Ectodermal cell (in vitro differentiated cells): ENCODE results near the gene OTX2.

Experiments
- H3K27ac ChIP-seq: 2 replicates; pipeline ENCODE4 v1.7.0; 2013; ENCODE audit warnings: mild to moderate bottlenecking, low read depth, low read length; ENCODE audit not compliant: insufficient read depth, poor library complexity, severe bottlenecking
- H3K27me3 ChIP-seq: 2 replicates; pipeline ENCODE4 v1.7.0; 2013; ENCODE audit warnings: mild to moderate bottlenecking, low read length; ENCODE audit not compliant: insufficient read depth, control insufficient read depth, poor library complexity, severe bottlenecking
- H3K36me3 ChIP-seq: one replicate; pipeline ENCODE4 v1.7.0; 2013; ENCODE audit warnings: low read length; ENCODE audit not compliant: control insufficient read depth, insufficient read depth
- H3K4me1 ChIP-seq: one replicate; pipeline ENCODE4 v1.7.0; 2013; ENCODE audit warnings: low read length; ENCODE audit not compliant: control insufficient read depth, insufficient read depth
- H3K4me3 ChIP-seq: 2 replicates; pipeline ENCODE4 v1.7.0; 2013; ENCODE audit warnings: low read depth, low read length, control low read depth; ENCODE audit not compliant: insufficient read depth
- H3K9me3 ChIP-seq: 2 replicates; pipeline ENCODE4 v1.7.0; 2013; ENCODE audit warnings: mild to moderate bottlenecking, low read length, moderate library complexity; ENCODE audit not compliant: control insufficient read depth
- WGBS, 2 experiments: methylation state at CpG; one replicate each; pipeline ENCODE4 v1.1.7; 2013; ENCODE audit warnings: missing lambda C conversion rate in 2 of 2; 5-methylcytosine and 5-hydroxymethylcytosine counted together

The OTX2 gene

DNA sequence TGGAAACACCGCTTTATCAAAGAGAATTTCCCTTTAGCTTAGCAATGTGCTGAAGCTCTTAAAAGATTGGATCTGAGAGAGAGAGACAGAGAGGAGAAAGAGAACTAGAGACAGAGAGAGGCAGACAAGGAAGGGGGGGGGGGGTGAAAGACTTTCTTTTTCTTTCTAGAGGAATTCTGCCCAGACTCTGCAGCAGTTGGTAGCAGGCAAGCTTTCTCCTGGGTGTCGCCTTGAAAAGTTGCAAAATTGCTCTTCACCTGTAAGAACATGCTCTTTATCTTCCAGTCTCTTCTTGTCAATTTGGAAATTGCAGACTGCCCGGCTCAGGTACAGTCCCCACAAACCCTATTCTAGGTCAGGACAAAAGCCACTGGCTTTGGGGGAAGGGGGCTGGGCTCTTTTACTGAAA is 2.9 kb upstream of the OTX2 start:
- H3K36me3 ChIP-seq: no peaks in the 10 kb centered on the region
- 0% methylated on average over 3 of the region's 3 CpGs for WGBS, 2 experiments
- H3K27me3 ChIP-seq: peaks cover 100% of the 10 kb centered on the region
- peaks cover 28% of the 10 kb centered on the region for H3K4me1 ChIP-seq
- H3K9me3 ChIP-seq: no peaks in the 10 kb centered on the region
- H3K4me3 ChIP-seq: peak overlapping the region; percentile 83
- H3K27ac ChIP-seq: no peak overlapping the region

DNA sequence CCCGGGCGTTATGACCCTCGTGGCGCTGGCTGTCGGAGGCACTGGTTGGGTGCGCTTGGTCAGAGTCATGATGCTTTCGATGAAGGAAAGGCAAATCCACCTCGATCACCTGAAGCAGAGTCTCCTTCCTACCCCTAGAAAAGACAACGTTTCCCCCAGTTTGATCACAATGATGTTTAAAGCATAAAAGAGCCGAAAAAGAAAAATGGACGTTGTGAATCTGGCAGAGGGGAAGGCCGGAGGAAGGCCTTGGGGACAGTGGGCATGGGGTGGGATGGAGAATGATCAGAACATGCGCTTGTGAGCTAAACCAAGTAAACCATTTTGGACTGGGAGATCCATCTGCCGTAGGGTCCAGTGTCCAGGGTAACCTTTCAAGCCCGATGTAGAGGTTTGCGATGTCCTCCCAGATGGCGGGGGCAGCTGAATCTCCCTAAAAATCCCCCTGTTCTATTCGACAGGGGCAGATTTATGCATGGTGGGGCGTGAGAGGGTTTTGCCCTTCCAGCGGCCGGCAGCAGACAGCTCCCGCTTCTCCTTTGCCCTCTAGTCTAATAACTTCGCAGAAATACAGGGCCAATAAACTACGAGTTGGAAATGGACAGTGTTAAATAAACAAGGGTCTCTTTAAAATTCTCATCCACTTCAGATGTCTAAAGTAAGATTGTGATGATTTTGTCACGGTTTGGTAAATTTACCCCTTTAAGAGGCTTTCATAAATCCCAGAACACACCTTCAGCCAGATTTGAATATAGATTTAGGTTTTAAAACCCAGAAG is 2.3 kb upstream of the OTX2 start:
- H3K27ac ChIP-seq: no peak overlapping the region
- H3K4me3 ChIP-seq: peak overlapping the region; percentile 83
- WGBS, 2 experiments: 2 to 3% methylated on average over 22 to 25 of the region's 25 CpGs
- H3K36me3 ChIP-seq: no peaks in the 10 kb centered on the region
- H3K9me3 ChIP-seq: no peaks in the 10 kb centered on the region
- peaks cover 100% of the 10 kb centered on the region for H3K27me3 ChIP-seq
- peaks cover 28% of the 10 kb centered on the region for H3K4me1 ChIP-seq

DNA sequence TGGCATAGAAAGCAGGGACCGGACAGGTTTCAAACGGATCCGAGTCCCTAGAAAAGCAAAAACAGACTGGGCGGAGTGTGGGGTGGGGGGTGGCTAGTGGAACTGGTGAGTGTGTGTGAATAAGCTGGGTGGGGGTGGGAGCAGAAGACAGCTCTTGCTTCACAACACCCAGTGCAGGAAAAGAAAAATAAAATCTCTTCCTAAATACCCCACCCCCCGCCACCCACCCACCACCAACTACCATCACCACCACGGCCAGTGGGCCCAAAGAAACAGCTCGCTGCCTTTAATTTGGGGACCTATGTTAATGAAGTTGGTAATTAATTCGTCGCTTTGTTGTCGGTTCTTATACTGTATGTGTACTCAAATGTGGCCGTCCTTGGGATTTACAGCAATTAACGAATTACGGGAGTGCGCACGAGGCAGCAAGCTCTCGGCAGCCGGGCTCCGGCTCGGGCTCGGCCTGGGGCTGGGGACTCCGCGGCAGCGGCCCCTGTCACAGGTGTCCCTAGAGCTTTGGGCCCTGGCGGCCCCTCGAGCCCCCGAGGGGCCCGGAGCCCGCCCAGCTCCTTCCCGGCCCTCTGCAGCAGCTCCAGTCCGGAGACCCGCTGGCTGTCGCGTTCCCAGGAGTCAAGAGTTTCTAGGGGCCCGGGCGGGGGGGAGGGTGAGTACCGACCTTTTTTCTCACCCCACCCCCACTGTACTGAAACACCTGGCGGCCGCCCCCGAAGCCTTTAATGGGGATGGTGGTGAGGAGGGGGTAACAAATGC is 1.5 kb upstream of the OTX2 start:
- Histone ChIP-seq H3K36me3 (no peaks in the 10 kb centered on the region), H3K9me3 (no peaks in the 10 kb centered on the region), H3K27me3 (peaks cover 100% of the 10 kb centered on the region), H3K4me3 (peak overlapping the region; percentile 83), H3K4me1 (peaks cover 23% of the 10 kb centered on the region), H3K27ac (no peak overlapping the region)
- 1% methylated on average over 33 to 37 of the region's 39 CpGs for WGBS, 2 experiments

GRCh38 chr14:56810836-56811592 is 735 bp upstream of the OTX2 start:
- peak overlapping the region; percentile 83 for H3K4me3 ChIP-seq
- 2% methylated on average over 27 to 31 of the region's 31 CpGs for WGBS, 2 experiments
- peaks cover 19% of the 10 kb centered on the region for H3K4me1 ChIP-seq
- no peaks in the 10 kb centered on the region for H3K9me3 ChIP-seq
- no peaks in the 10 kb centered on the region for H3K36me3 ChIP-seq
- no peak overlapping the region for H3K27ac ChIP-seq
- peaks cover 100% of the 10 kb centered on the region for H3K27me3 ChIP-seq

GRCh38 chr14:56809270-56810146 is 771 bp downstream of the OTX2 start:
- Histone ChIP-seq H3K27me3 (peaks cover 100% of the 10 kb centered on the region), H3K4me1 (peaks cover 20% of the 10 kb centered on the region), H3K9me3 (no peaks in the 10 kb centered on the region), H3K4me3 (peak overlapping the region; percentile 83), H3K36me3 (peaks cover 7% of the 10 kb centered on the region), H3K27ac (peak overlapping the region; percentile 69)
- WGBS, 2 experiments: 0 to 1% methylated on average over 62 to 63 of the region's 63 CpGs

DNA sequence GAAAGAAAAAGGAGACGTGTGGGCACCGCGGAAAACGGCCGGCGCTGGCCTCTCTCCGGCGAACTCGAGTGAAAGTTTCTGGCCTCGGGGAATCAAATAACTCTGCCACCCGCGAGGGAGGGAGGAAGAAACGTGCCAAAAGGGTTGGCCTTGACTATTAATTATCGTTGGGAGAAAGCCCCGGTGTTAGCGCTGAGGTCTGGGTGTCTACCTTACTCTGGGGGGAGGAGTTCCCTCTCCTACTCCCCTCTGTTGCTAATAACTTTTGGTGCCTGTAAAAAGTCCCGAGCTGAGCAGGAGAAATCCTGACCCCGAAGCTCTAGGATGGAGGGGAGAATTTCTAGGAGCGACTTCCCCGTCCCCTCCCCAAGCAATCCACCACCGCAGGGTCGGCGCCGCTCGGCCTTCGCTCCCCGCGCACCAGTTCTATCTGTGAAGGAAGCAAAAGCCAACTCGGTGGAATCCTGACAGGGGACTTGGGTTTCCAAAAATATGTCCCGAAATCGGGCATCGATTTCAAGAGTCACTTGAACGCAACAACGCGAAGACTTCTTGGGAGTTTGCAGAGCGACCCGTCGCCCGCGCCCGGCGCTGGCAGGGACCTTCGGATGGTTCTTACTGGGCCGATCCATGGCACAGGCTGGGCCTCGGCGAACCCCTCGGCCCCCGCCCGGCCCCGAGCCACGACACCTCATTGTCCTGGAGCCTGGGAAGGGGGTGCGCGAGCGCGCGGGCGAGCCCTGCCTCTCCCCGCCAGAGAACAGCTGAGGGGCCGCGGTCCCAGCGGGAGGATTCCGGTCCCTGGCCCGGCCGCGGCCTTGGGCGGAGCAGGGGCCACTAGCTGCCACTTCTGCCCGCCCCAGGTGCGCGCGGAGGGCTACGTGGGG is 1.7 kb downstream of the OTX2 start:
- WGBS, 2 experiments: 0% methylated on average over 68 to 71 of the region's 71 CpGs
- peaks cover 100% of the 10 kb centered on the region for H3K27me3 ChIP-seq
- H3K9me3 ChIP-seq: no peaks in the 10 kb centered on the region
- peaks cover 17% of the 10 kb centered on the region for H3K4me1 ChIP-seq
- H3K4me3 ChIP-seq: peak overlapping the region; percentile 83
- peaks cover 12% of the 10 kb centered on the region for H3K36me3 ChIP-seq
- H3K27ac ChIP-seq: peak overlapping the region; percentile 69

- H3K4me3 ChIP-seq: peak overlapping the region; percentile 83
- H3K36me3 ChIP-seq: peaks cover 12% of the 10 kb centered on the region
- 0 to 1% methylated on average over 13 to 16 of the region's 16 CpGs for WGBS, 2 experiments
- H3K27ac ChIP-seq: peak overlapping the region; percentile 69
- no peaks in the 10 kb centered on the region for H3K9me3 ChIP-seq
- H3K4me1 ChIP-seq: peaks cover 13% of the 10 kb centered on the region
- peaks cover 100% of the 10 kb centered on the region for H3K27me3 ChIP-seq
Measured at GRCh38 chr14:56808110-56808382, 2.2 kb downstream of the OTX2 start.

- H3K4me3 ChIP-seq: peak overlapping the region; percentile 83
- H3K27me3 ChIP-seq: peaks cover 100% of the 10 kb centered on the region
- WGBS, 2 experiments: 0 to 1% methylated on average over 38 to 39 of the region's 39 CpGs
- peak overlapping the region; percentile 69 for H3K27ac ChIP-seq
- H3K36me3 ChIP-seq: peaks cover 17% of the 10 kb centered on the region
- no peaks in the 10 kb centered on the region for H3K9me3 ChIP-seq
- peaks cover 9% of the 10 kb centered on the region for H3K4me1 ChIP-seq
Measured at GRCh38 chr14:56807386-56808109, 2.7 kb downstream of the OTX2 start.
